GM12872 (cell line): ENCODE results near the gene RIC8A.

ENCODE experiments used
- CTCF ChIP-seq: IDR thresholded peaks from 3 replicates; pipeline ENCODE4 v1.5.1; 2011; ENCODE audit warnings: low read depth, mild to moderate bottlenecking, low read length, moderate library complexity; ENCODE audit not compliant: insufficient read depth

Gene RIC8A

GRCh38 chr11:221998-222789 is 14.7 kb downstream of the RIC8A start:
- TF ChIP-seq CTCF: no peak

- TF ChIP-seq CTCF: no peak
Measured at GRCh38 chr11:223026-223789, 15.7 kb downstream of the RIC8A start.

GRCh38 chr11:223884-224283 is 16.4 kb downstream of the RIC8A start:
- no peak for TF ChIP-seq CTCF

DNA sequence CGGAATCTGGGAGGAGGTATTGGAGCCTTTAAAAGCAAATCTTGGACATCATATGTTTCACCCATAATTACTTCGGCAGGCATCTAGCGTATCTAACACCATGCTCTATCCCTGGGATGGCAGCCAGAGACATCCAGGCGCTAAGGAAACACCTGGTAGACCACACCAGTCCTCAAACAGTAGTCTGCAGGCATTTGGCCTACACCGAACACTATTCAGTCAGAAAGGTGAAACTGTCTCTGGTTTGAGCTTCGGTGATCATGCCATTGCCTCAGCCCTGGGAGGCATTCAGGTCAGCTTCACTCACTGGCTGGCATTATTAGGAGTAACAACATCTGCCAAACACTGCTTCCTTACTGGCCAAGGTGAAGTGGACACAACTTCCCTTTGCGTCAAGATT is 16.9 kb downstream of the RIC8A start:
- TF ChIP-seq CTCF: no peak

DNA sequence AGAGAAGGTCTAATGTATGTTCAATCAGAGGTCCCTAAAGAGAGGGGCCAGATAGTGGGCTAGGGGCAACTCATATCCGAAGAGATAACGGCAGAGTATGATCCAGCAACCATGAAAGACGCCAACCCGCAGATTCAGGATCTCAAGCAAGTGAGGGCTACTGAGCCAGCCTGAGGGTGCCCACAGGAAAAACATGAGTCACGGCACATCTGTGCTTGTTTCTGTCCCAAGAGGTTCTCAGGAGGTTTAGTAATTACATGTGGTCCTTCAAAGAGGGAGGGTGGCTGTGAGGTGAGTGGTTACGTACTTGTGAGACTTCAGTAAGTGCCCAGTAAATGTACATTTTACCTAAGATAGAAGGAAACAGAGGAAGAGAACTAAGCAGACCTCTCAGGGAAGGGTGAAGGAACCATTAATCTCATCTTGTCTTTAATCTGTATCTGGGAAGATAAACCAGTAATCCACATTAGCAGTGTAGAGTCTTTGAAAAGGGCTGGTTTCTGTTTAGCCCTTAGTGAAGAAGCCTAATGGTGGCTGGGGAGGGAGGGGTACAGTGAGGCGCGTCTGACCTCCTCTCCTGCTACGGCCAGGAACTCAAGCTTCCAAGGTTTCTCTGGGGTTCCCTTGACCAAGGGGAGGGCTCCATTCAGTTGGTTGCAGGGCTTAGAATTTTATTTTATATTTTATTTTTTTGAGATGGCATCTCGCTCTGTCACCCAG is 18.4 kb downstream of the RIC8A start:
- TF ChIP-seq CTCF: no peak

DNA sequence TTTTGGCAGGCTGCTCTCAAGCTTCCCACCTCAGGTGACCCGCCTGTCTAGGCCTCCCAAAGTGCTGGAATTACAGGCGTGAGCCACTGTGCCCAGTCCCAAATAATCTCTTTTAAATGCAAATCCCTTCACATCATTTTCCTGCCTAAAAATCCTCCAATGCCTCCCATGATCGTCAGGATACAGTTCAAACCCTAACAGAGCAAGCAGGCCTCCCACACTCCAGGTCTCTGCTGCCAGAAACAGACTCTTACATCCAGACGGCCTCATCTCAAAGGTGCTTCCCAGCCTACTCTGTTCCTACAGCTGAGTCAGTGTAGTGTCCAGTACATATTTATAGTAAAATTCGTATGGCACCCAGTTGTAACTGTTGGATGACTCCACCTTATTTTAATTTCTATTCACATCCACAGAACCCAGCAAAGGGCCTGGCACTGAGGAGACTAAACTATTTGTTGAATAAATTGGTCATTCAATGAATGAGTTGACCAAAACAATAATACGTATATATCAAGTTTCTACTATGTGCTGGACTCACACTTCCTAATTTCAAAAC is 20.4 kb downstream of the RIC8A start:
- no peak for TF ChIP-seq CTCF

DNA sequence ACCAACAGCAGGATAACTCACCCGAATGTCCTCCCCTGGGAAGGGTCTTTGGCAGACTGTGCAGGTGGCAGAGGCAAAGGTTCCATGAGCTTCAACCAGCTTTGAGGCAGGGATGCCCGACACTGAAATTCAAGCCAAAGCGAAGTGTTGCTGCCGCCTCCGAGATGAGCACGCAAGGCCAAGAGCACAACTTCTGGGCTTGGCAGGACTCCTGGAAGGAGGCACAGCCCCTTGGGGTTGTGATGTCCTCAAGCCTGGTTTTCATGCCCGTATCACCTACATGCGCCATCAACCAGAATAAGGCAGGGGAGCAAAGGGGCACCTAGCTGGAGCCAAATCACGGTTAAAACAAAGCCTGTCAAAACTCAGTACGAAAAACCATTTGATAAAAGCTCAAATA is 22.9 kb downstream of the RIC8A start:
- TF ChIP-seq CTCF: no peak
